NB4 (cell line): ENCODE measurements around the gene DHRS12.

Source experiments
- MAX ChIP-seq: IDR thresholded peaks from 2 replicates; pipeline ENCODE4 v1.6.1; 2011; ENCODE audit warnings: low read depth, low read length
- MYC ChIP-seq: IDR thresholded peaks from 2 replicates; pipeline ENCODE4 v1.6.1; 2011; ENCODE audit warnings: low read depth, low read length
- POLR2A ChIP-seq: IDR thresholded peaks from 2 replicates; pipeline ENCODE4 v1.6.1; 2011; ENCODE audit warnings: mild to moderate bottlenecking; ENCODE audit not compliant: insufficient read length; ENCODE audit errors: extremely low read depth
- TF ChIP-seq, protein P1 (sequence below): IDR thresholded peaks from one replicate; pipeline ENCODE4 v1.5.1; 2012; ENCODE audit warnings: low read depth, low read length

- TF ChIP-seq, protein P1, sequence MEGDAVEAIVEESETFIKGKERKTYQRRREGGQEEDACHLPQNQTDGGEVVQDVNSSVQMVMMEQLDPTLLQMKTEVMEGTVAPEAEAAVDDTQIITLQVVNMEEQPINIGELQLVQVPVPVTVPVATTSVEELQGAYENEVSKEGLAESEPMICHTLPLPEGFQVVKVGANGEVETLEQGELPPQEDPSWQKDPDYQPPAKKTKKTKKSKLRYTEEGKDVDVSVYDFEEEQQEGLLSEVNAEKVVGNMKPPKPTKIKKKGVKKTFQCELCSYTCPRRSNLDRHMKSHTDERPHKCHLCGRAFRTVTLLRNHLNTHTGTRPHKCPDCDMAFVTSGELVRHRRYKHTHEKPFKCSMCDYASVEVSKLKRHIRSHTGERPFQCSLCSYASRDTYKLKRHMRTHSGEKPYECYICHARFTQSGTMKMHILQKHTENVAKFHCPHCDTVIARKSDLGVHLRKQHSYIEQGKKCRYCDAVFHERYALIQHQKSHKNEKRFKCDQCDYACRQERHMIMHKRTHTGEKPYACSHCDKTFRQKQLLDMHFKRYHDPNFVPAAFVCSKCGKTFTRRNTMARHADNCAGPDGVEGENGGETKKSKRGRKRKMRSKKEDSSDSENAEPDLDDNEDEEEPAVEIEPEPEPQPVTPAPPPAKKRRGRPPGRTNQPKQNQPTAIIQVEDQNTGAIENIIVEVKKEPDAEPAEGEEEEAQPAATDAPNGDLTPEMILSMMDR, result no peak
- TF ChIP-seq POLR2A (no peak), MAX (no peak), MYC (no peak)
Observed at GRCh38 chr13:51821606-51822005, 17.6 kb upstream of the DHRS12 start.
